Stomach (tissue), 9 donors: Measurements from ENCODE around the gene MSI2. TPM values are rescaled to one million over a fixed set of nuclear protein-coding genes. Genes with fewer than 3 reads are reported as not detected.
A peak's percentile ranks its signal among the peaks of the same experiment; 100 is the strongest.

Experiments used
- DNase-seq, 2 donors: peaks; one replicate each; pipeline versions ENCODE4 v3.0.0 to v3.0.0-alpha.2; 2013 to 2019
- H3K27ac ChIP-seq, 5 donors: fragments of 200-600 bp in 4 of 5; sonication (generic) in 4 of 5; one replicate each; pipeline ENCODE4 v1.5.1; 2013 to 2019; ENCODE audit warnings: mild to moderate bottlenecking in 1 of 5, moderate library complexity in 1 of 5
- H3K27me3 ChIP-seq, 3 donors: fragments of 200-600 bp; sonication (generic); one replicate each; pipeline ENCODE4 v1.5.1; 2017 to 2019; ENCODE audit warnings: mixed run types in 1 of 3
- H3K36me3 ChIP-seq, 4 donors: fragments of 200-600 bp; sonication (generic); 1 replicate in 3 of 4; 2 replicates in 1 of 4; pipeline ENCODE4 v1.5.1; 2016 to 2019
- H3K4me1 ChIP-seq, 4 donors: fragments of 200-600 bp; sonication (generic); one replicate each; pipeline ENCODE4 v1.5.1; 2016 to 2019
- H3K4me3 ChIP-seq, 4 donors: fragments of 200-600 bp; sonication (generic) in 3 of 4; one replicate each; pipeline ENCODE4 v1.5.1; 2016 to 2019; ENCODE audit warnings: mild to moderate bottlenecking in 1 of 4
- H3K9me3 ChIP-seq, 4 donors: fragments of 200-600 bp; sonication (generic); one replicate each; pipeline ENCODE4 v1.5.1; 2016 to 2019
- EP300 ChIP-seq: sonication (generic); formaldehyde crosslinking; IDR thresholded peaks from one replicate; pipeline ENCODE4 v1.6.1; 2017; ENCODE audit warnings: antibody characterized with exemption
- POLR2A ChIP-seq, 4 donors: fragments of 450-650 bp; IDR thresholded peaks; one replicate each; pipeline ENCODE4 v1.6.1; 2016; ENCODE audit warnings: antibody characterized with exemption in 4 of 4, control low read depth in 2 of 4, mild to moderate bottlenecking in 1 of 4, moderate library complexity in 1 of 4
- POLR2AphosphoS5 ChIP-seq, 3 donors: sonication (generic); formaldehyde crosslinking; IDR thresholded peaks; one replicate each; pipeline ENCODE4 v1.6.1; 2016; ENCODE audit warnings: antibody characterized with exemption in 3 of 3
- WGBS, 5 donors: extraction: QIAGEN DNeasy Blood & Tissue Kit in 3 of 5; methylation state at CpG; one replicate each; pipeline versions ENCODE4 v1.1.5 to v1.1.7; 2013 to 2018; 5-methylcytosine and 5-hydroxymethylcytosine counted together
- intact Hi-C: fragments of 100-400 bp; cut with DNase I; formaldehyde crosslinking; loops from one replicate; pipeline ENCODE4 v1.15.1; 2023; ENCODE audit warnings: low total_unique reads
- polyA plus RNA-seq, 3 donors: library from polyadenylated mRNA; stranded (reverse); fragments of 200-250 nt; gene quantifications; one replicate each; pipeline ENCODE4 v1.2.3, GENCODE V29; 2013
- total RNA-seq, 5 donors: library from RNA; depleted of rRNA; stranded (reverse); fragments of >200 nt; gene quantifications; one replicate each; pipeline versions ENCODE4 v1.1.0 to v1.2.3, GENCODE V29; 2014 to 2016
- TF ChIP-seq, protein P1 (sequence below), 7 experiments: fragments of 450-650 bp in 4 of 7; fragments of 200-600 bp in 3 of 7; sonication (generic) in 3 of 7; IDR thresholded peaks; one replicate each; pipeline ENCODE4 v1.5.1; 2016 to 2019; ENCODE audit warnings: antibody characterized with exemption in 7 of 7, control low read depth in 2 of 7, mild to moderate bottlenecking in 1 of 7
- donor health status: healthy with polysubstance abuse.
- donor health status: Bipolar disorder and iron deficiency.
- donor health status: healthy.

The MSI2 gene
- total and polyA plus RNA-seq, 8 donors = 8.3 to 72.4 (median 22.9) TPM

DNA sequence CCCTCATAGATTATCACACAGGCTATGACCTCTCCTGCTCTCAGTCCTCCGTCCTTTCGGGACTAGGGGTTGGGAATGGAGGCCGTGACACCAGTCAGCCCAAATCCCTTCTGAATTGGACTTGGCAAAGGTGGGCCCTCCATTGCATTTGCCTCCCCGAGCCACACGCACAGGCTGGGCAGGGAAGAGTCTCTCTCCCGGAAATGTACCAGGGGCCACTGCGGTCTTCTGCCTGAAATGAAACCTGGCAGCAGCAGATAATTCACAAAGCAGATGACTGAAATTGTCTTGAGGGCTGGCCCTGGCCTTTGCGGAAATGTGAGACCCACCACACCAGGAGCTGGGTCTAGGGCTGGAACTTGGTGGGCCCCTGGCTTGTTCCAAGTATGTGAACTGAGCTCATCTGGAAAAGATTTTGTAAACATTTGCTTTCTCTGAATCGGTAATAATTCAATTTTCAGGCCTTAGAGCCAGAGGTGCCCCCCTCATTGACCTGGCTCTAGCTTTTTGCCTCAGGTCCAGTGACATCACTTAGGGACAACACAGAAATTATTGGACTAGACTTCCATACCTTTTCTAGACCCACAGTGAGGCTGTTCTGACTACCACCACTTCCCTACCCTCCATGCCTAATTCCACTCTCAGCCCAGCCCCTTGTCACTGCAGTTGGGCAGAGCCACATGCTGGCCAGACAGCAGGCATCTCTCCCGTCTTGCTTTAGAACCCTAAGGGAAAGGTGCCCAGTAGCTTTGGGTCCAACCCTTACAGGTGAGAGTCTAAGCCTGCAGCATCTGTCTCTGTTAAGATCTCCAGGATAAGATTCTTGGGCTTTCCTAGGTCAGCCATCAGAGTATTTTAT, 413.6 kb downstream of the MSI2 start:
- intact Hi-C loops = loop anchor here (5.0 kb wide), 1 partner anchor 68 kb away; no protein-coding TSS in a partner anchor
- no peaks in the 10 kb centered on the region for H3K27me3 ChIP-seq
- no peak for DNase-seq
- no peak overlapping the region for H3K4me3 ChIP-seq
- TF ChIP-seq EP300 (no peak), POLR2AphosphoS5 (IDR thresholded peaks at IDR 0.05) (no peak), POLR2A (IDR thresholded peaks at IDR 0.05) (no peak)
- TF ChIP-seq, protein P1, sequence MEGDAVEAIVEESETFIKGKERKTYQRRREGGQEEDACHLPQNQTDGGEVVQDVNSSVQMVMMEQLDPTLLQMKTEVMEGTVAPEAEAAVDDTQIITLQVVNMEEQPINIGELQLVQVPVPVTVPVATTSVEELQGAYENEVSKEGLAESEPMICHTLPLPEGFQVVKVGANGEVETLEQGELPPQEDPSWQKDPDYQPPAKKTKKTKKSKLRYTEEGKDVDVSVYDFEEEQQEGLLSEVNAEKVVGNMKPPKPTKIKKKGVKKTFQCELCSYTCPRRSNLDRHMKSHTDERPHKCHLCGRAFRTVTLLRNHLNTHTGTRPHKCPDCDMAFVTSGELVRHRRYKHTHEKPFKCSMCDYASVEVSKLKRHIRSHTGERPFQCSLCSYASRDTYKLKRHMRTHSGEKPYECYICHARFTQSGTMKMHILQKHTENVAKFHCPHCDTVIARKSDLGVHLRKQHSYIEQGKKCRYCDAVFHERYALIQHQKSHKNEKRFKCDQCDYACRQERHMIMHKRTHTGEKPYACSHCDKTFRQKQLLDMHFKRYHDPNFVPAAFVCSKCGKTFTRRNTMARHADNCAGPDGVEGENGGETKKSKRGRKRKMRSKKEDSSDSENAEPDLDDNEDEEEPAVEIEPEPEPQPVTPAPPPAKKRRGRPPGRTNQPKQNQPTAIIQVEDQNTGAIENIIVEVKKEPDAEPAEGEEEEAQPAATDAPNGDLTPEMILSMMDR (IDR thresholded peaks at IDR 0.05) = no peak
- 80 to 91% (median 83%) methylated on average over 8 to 10 of the region's 10 CpGs for WGBS, 5 donors
- H3K9me3 ChIP-seq = no peaks in the 10 kb centered on the region
- peaks cover 3 to 26% (median 9%) of the 10 kb centered on the region in 4 donors for H3K4me1 ChIP-seq
- peaks cover 0 to 3% (median 2%) of the 10 kb centered on the region in 4 donors for H3K36me3 ChIP-seq
- H3K27ac ChIP-seq = no peak overlapping the region

DNA sequence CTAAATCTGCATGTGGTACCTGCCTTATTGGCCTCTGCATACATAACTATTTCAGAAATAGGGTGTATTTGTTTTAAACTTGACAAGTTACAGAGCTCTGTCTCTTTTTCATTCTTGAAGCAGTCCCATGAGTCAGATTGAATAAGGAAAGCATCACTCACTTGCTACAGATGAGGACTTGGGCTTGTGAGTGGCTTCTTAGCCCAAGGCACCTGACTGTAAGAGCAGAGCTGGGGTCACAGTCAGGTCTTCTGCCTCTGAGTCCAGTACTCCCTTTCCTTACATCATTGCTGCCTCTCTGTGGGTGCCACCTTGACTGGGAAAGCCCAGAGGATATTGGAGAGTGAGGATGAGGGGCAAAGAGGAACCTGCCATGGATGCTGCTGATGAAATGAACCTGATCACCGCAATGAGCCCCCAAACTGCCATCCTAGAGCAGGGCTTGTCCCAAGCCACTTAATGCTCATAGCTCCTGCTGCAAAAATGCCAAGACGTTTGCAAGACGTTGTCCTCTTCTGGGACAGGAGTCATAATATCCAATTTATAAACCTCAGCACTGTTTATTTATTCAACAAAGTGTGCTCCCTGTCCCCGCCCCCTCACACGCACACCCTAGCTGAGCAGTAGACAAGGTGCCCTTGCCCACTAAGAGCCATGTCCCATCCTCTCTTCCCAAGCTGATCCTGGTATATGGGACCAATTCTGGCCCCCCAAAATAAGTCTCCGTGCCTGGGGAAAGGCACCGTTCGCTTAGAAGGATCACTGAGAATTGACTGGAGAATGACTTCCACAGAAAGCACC, 414.6 kb downstream of the MSI2 start:
- TF ChIP-seq EP300 = no peak
- TF ChIP-seq POLR2A (IDR thresholded peaks at IDR 0.05) = no peak
- H3K36me3 ChIP-seq = peaks cover 0 to 13% (median 10%) of the 10 kb centered on the region in 4 donors
- intact Hi-C loops = no loop called here

DNA sequence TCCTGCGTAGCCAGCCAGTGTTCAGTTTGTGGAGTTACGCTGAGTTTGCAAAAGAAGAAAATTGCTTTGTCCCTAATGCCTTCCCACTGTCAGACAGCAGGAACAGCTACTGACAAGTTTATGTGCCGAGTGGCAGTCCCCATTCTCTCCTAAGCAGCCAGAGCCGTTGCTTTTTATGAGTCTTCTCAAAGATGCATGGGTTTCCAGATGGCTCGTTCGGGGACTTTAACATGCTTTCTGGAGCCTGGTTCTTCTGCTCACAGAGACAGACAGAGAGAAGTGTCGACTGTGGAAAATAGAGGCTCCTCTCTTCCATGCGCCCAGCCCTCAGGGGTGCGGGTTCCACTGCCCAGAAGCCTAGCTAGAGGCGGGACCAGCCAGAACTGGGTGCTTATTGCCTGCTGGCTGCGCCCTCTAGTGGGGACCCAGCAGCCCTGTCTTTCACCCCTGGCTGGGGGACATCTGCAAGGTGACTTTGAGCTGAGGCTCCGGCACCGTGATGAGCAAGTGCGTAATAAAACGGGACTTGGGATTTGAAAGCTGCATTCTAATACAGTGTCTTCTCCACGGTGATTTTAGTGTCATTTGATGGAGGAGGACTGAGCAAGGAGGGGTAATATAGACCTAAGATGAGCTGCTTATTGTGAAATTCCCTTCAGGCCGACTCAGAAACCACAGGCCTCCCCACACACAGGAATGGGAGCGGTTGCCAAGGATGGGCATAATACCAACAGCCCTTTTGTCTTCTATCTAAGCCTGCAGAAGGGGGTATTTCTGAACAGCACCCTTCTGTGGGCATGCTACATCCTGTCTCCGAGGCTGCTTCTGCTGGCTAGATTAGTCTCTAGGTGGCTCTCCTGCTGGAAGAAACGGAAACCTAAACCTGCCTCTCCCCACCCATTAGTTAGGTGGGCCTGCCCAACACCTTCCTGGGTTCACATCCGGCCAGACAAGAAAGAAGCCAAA, 415.6 kb downstream of the MSI2 start:
- TF ChIP-seq, protein P1 (IDR thresholded peaks at IDR 0.05) = peak in 5 of 7 experiments; percentile 74 to 94 (median 92)
- no peak for TF ChIP-seq EP300
- peak in 1 of 3 donors; percentile 26 for TF ChIP-seq POLR2AphosphoS5 (IDR thresholded peaks at IDR 0.05)
- intact Hi-C loops = no loop called here
- H3K27ac ChIP-seq = no peak overlapping the region

More for the DNA sequence above, 414.6 kb downstream of the MSI2 start:
- no peaks in the 10 kb centered on the region for H3K27me3 ChIP-seq
- no peak overlapping the region for H3K4me3 ChIP-seq
- no peak for DNase-seq
- peaks cover 0 to 21% (median 9%) of the 10 kb centered on the region in 4 donors for H3K4me1 ChIP-seq
- H3K9me3 ChIP-seq = no peaks in the 10 kb centered on the region
- H3K27ac ChIP-seq = no peak overlapping the region
- WGBS, 5 donors = 77 to 80% (median 78%) methylated on average over 8 of the region's 8 CpGs

DNA sequence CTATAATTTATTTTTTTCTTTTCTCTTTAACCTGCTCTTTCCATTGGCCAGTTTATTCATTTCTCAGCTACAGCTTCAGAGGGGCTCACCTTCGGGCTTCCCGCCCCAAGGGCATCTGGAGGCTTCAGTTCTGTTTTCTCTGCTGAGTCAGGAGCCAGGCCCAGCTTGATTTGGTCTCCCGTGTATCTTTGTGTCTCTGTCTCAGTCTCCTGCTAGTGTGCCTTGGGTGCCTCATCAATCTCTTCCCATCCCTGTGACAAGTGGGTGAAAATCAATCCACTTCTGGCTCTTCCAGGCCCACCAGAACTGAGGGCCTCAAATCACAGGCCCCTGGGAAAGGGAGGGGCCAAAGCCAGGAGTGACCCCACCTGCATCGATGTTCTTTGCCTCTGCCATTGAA, 416.6 kb downstream of the MSI2 start:
- Histone ChIP-seq H3K9me3 (no peaks in the 10 kb centered on the region), H3K27ac (no peak overlapping the region), H3K4me3 (no peak overlapping the region), H3K36me3 (peaks cover 0 to 29% (median 14%) of the 10 kb centered on the region in 4 donors), H3K27me3 (no peaks in the 10 kb centered on the region), H3K4me1 (peaks cover 0 to 13% (median 5%) of the 10 kb centered on the region in 4 donors)
- TF ChIP-seq, protein P1 (IDR thresholded peaks at IDR 0.05) = no peak
- no peak for TF ChIP-seq POLR2A (IDR thresholded peaks at IDR 0.05)
- TF ChIP-seq EP300 = no peak
- TF ChIP-seq POLR2AphosphoS5 (IDR thresholded peaks at IDR 0.05) = no peak
- intact Hi-C loops = no loop called here
- DNase-seq = no peak
- 87 to 98% (median 94%) methylated on average over 4 of the region's 4 CpGs for WGBS, 5 donors

More for the DNA sequence above, 415.6 kb downstream of the MSI2 start:
- DNase-seq = peak; percentile 74 to 88
- Histone ChIP-seq H3K4me3 (no peak overlapping the region), H3K27me3 (no peaks in the 10 kb centered on the region), H3K36me3 (peaks cover 0 to 23% (median 14%) of the 10 kb centered on the region in 4 donors), H3K9me3 (no peaks in the 10 kb centered on the region), H3K4me1 (peaks cover 0 to 20% (median 6%) of the 10 kb centered on the region in 4 donors)
- 40 to 48% (median 42%) methylated on average over 21 of the region's 21 CpGs for WGBS, 5 donors
